Endodermal cell (in vitro differentiated cells): ENCODE data around the gene GARIN5A. TPM values are rescaled to one million over a fixed set of nuclear protein-coding genes. Genes with fewer than 3 reads are reported as not detected.

Experiments
- DNase-seq: peaks from one replicate; pipeline ENCODE4 v3.0.0-alpha.2; 2017
- H3K27ac ChIP-seq: 2 replicates; pipeline ENCODE4 v1.5.1; 2013; ENCODE audit warnings: mild to moderate bottlenecking, low read depth, low read length, moderate library complexity
- H3K27me3 ChIP-seq: 2 replicates; pipeline ENCODE4 v1.6.1; 2013; ENCODE audit warnings: mild to moderate bottlenecking, low read length, moderate library complexity; ENCODE audit not compliant: insufficient read depth, control insufficient read depth, poor library complexity, severe bottlenecking
- H3K36me3 ChIP-seq: 2 replicates; pipeline ENCODE4 v1.7.0; 2013; ENCODE audit warnings: mild to moderate bottlenecking, low read length, moderate library complexity; ENCODE audit not compliant: control insufficient read depth, insufficient read depth
- H3K4me1 ChIP-seq: one replicate; pipeline ENCODE4 v1.7.0; 2013; ENCODE audit warnings: low read length; ENCODE audit not compliant: control insufficient read depth, insufficient read depth
- H3K4me3 ChIP-seq: 2 replicates; pipeline ENCODE4 v1.5.1; 2013; ENCODE audit warnings: mild to moderate bottlenecking, low read length, moderate library complexity
- H3K9ac ChIP-seq: 2 replicates; pipeline ENCODE4 v1.6.1; 2013; ENCODE audit warnings: mild to moderate bottlenecking, low read length, moderate library complexity; ENCODE audit not compliant: poor library complexity, severe bottlenecking; ENCODE audit errors: extremely low read depth
- H3K9me3 ChIP-seq: 2 replicates; pipeline ENCODE4 v1.6.1; 2013; ENCODE audit warnings: mild to moderate bottlenecking, low read length, moderate library complexity; ENCODE audit not compliant: control insufficient read depth
- H3K27ac Mint-ChIP-seq: 2 replicates; pipeline ENCODE4 v1.8.0; 2020; ENCODE audit warnings: mixed read lengths
- H3K27me3 Mint-ChIP-seq: 2 replicates; pipeline ENCODE4 v1.8.0; 2021; ENCODE audit warnings: mild to moderate bottlenecking, mixed read lengths; ENCODE audit not compliant: insufficient read depth
- H3K36me3 Mint-ChIP-seq: 2 replicates; pipeline ENCODE4 v1.8.0; 2020; ENCODE audit warnings: low read depth, mixed read lengths
- H3K4me1 Mint-ChIP-seq: 2 replicates; pipeline ENCODE4 v1.8.0; 2020; ENCODE audit warnings: mixed read lengths
- H3K4me3 Mint-ChIP-seq: 2 replicates; pipeline ENCODE4 v1.8.0; 2020; ENCODE audit warnings: mild to moderate bottlenecking, moderate library complexity, mixed read lengths
- H3K9me3 Mint-ChIP-seq: 2 replicates; pipeline ENCODE4 v1.8.0; 2020; ENCODE audit warnings: mild to moderate bottlenecking, mixed read lengths
- WGBS, 2 experiments: methylation state at CpG; one replicate each; pipeline versions ENCODE4 v1.1.5 to v1.1.7; 2013; ENCODE audit warnings: missing lambda C conversion rate in 2 of 2, mixed read lengths in 1 of 2; ENCODE audit not compliant: insufficient coverage in 1 of 2, insufficient read length in 1 of 2; 5-methylcytosine and 5-hydroxymethylcytosine counted together
- total RNA-seq, 2 donors: library from RNA; stranded (reverse); fragmentation: NEBNext Ultra II Directional in 1 of 2; extraction: Animal tissue kit (Norgen Biotek cat#: 25700) in 1 of 2; gene quantifications; 2 replicates in 1 of 2; 3 replicates in 1 of 2; pipeline ENCODE4 v1.2.1, GENCODE V29; 2021
- TF ChIP-seq, protein P1 (sequence below): fragments of 200-600 bp; sonication (generic); conservative IDR thresholded peaks from 2 replicates; pipeline ENCODE4 v1.5.0; 2021; ENCODE audit warnings: antibody characterized with exemption, mild to moderate bottlenecking

The GARIN5A gene
- total RNA-seq, 2 donors from 2014 or later = 8.3 to 9.5 TPM

DNA sequence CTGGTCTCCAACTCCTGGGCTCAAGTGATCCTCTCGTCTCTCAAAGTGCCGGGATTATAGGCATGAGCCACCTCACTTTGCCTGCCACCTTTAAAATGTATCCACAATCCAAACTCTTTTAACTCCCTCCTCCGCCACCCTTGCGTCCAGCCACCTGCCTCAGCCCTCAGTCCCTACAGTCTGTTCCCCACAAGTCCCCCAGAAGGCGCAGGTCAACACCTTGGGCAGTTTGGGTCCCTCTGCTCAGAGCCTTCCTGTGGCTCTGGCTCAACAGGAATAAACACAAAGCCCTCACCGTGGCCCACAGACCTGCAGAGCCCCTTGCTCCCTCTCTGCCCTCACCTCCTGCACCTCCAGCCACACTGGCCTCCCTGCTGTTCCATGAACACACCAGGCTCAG, 7.8 kb downstream of the GARIN5A start:
- peaks cover 7% of the 10 kb centered on the region for H3K9me3 ChIP-seq
- no peaks in the 10 kb centered on the region for H3K36me3 ChIP-seq
- 82 to 84% methylated on average over 2 to 6 of the region's 6 CpGs for WGBS, 2 experiments
- Mint-ChIP-seq H3K36me3 (no peaks in the 10 kb centered on the region), H3K4me3 (no peak overlapping the region), H3K27me3 (peaks cover 12% of the 10 kb centered on the region), H3K27ac (no peak overlapping the region), H3K4me1 (peaks cover 5% of the 10 kb centered on the region), H3K9me3 (no peaks in the 10 kb centered on the region)
- no peak overlapping the region for H3K27ac ChIP-seq
- no peak overlapping the region for H3K9ac ChIP-seq
- H3K4me3 ChIP-seq = no peak overlapping the region
- no peak for DNase-seq
- no peaks in the 10 kb centered on the region for H3K4me1 ChIP-seq
- TF ChIP-seq, protein P1, sequence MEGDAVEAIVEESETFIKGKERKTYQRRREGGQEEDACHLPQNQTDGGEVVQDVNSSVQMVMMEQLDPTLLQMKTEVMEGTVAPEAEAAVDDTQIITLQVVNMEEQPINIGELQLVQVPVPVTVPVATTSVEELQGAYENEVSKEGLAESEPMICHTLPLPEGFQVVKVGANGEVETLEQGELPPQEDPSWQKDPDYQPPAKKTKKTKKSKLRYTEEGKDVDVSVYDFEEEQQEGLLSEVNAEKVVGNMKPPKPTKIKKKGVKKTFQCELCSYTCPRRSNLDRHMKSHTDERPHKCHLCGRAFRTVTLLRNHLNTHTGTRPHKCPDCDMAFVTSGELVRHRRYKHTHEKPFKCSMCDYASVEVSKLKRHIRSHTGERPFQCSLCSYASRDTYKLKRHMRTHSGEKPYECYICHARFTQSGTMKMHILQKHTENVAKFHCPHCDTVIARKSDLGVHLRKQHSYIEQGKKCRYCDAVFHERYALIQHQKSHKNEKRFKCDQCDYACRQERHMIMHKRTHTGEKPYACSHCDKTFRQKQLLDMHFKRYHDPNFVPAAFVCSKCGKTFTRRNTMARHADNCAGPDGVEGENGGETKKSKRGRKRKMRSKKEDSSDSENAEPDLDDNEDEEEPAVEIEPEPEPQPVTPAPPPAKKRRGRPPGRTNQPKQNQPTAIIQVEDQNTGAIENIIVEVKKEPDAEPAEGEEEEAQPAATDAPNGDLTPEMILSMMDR = no peak
- H3K27me3 ChIP-seq = no peaks in the 10 kb centered on the region

DNA sequence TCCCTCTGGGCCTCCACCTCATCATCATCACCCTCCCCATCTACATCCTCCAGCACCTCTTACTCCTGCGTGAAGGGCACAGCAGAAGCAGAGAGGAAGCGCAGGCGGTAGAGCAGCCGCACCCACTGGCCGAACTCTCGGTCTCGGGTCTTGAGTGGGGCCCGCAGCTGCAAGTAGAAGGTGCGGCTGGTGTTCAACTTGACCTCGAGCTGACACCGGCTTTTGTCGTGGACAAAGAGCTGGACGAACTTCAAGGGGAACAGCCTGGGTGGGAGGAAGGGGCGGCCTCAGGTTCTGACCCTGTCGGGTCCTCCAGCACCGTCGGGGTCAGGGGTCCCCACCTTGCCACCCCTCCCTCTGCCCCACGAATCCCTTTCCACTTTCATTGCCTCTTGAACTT, 9.1 kb downstream of the GARIN5A start:
- H3K4me1 Mint-ChIP-seq = peaks cover 5% of the 10 kb centered on the region
- TF ChIP-seq, protein P1 = no peak
- Histone ChIP-seq H3K4me1 (no peaks in the 10 kb centered on the region), H3K27ac (no peak overlapping the region), H3K36me3 (no peaks in the 10 kb centered on the region), H3K9ac (no peak overlapping the region), H3K4me3 (no peak overlapping the region), H3K9me3 (peaks cover 7% of the 10 kb centered on the region), H3K27me3 (no peaks in the 10 kb centered on the region)
- WGBS, 2 experiments = 90 to 96% methylated on average over 13 to 18 of the region's 18 CpGs
- no peaks in the 10 kb centered on the region for H3K36me3 Mint-ChIP-seq
- peaks cover 7% of the 10 kb centered on the region for H3K27me3 Mint-ChIP-seq
- DNase-seq = no peak
- no peak overlapping the region for H3K27ac Mint-ChIP-seq
- no peaks in the 10 kb centered on the region for H3K9me3 Mint-ChIP-seq
- no peak overlapping the region for H3K4me3 Mint-ChIP-seq

DNA sequence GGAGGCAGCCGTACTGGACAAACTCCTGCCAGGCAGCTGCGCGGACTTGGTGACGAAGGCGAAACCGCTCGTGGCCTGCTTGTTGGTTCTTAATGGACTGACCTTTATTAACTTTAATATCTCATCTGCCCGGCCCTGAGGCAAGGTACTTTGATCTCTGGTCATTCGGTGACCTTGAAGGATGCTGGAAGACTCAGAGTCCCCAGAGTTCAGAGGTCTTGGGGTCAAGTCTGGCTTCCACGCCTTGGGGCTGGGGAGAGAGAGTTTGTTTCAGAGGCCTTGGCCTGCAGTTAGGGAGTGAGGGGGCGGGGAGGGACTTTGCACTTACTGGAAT, 10.0 kb downstream of the GARIN5A start:
- H3K4me3 ChIP-seq = no peak overlapping the region
- TF ChIP-seq, protein P1 = no peak
- WGBS, 2 experiments = 87 to 90% methylated on average over 5 to 11 of the region's 11 CpGs
- H3K9ac ChIP-seq = no peak overlapping the region
- H3K9me3 ChIP-seq = peaks cover 4% of the 10 kb centered on the region
- no peaks in the 10 kb centered on the region for H3K9me3 Mint-ChIP-seq
- H3K27ac ChIP-seq = no peak overlapping the region
- no peaks in the 10 kb centered on the region for H3K4me1 ChIP-seq
- H3K4me3 Mint-ChIP-seq = no peak overlapping the region
- no peak for DNase-seq
- peaks cover 5% of the 10 kb centered on the region for H3K4me1 Mint-ChIP-seq
- H3K27me3 Mint-ChIP-seq = peaks cover 7% of the 10 kb centered on the region
- no peaks in the 10 kb centered on the region for H3K36me3 ChIP-seq
- H3K27ac Mint-ChIP-seq = no peak overlapping the region
- no peaks in the 10 kb centered on the region for H3K27me3 ChIP-seq
- no peaks in the 10 kb centered on the region for H3K36me3 Mint-ChIP-seq
